Astrocyte (in vitro differentiated cells and primary cell): ENCODE measurements around the gene TMEM106A. TPM values are rescaled to one million over a fixed set of nuclear protein-coding genes. Genes with fewer than 3 reads are reported as not detected.

Experiments
- DNase-seq: peaks from one replicate; pipeline ENCODE4 v3.0.0-alpha.2; 2010; ENCODE audit warnings: low read depth
- FAIRE-seq: peaks from 2 replicates; lab custom pipeline; 2011; peaks lifted over from hg19 to GRCh38; lab: Jason Lieb, UNC
- H2AFZ ChIP-seq: 2 replicates; pipeline ENCODE4 v1.6.0; 2012; ENCODE audit warnings: low read depth, low read length, inconsistent platforms
- H3K27ac ChIP-seq: 2 replicates; pipeline ENCODE4 v1.5.1; 2011; ENCODE audit warnings: low read depth, low read length, inconsistent platforms
- H3K27me3 ChIP-seq: 2 replicates; pipeline ENCODE4 v1.6.0; 2011; ENCODE audit warnings: low read length, inconsistent platforms; ENCODE audit not compliant: insufficient read depth
- H3K36me3 ChIP-seq: 2 replicates; pipeline ENCODE4 v1.5.1; 2011; ENCODE audit warnings: low read length, inconsistent platforms; ENCODE audit not compliant: insufficient read depth
- H3K4me1 ChIP-seq: 2 replicates; pipeline ENCODE4 v1.5.1; 2011; ENCODE audit warnings: low read length, inconsistent platforms; ENCODE audit not compliant: insufficient read depth
- H3K4me2 ChIP-seq: 2 replicates; pipeline ENCODE4 v1.6.0; 2012; ENCODE audit warnings: low read length, inconsistent platforms
- H3K4me3 ChIP-seq: 2 replicates; pipeline ENCODE4 v1.5.1; 2011; ENCODE audit warnings: low read depth, mild to moderate bottlenecking, low read length, inconsistent platforms; ENCODE audit not compliant: insufficient read depth
- H3K79me2 ChIP-seq: 2 replicates; pipeline ENCODE4 v1.6.0; 2012; ENCODE audit warnings: mild to moderate bottlenecking, low read length, inconsistent platforms; ENCODE audit not compliant: insufficient read depth
- H3K9ac ChIP-seq: 2 replicates; pipeline ENCODE4 v1.6.0; 2012; ENCODE audit warnings: mild to moderate bottlenecking, low read length, inconsistent platforms
- H3K9me3 ChIP-seq: 2 replicates; pipeline ENCODE4 v1.5.1; 2012; ENCODE audit warnings: low read depth, mild to moderate bottlenecking, low read length, inconsistent platforms; ENCODE audit not compliant: insufficient read depth
- H4K20me1 ChIP-seq: 2 replicates; pipeline ENCODE4 v1.6.0; 2012; ENCODE audit warnings: low read length, inconsistent platforms; ENCODE audit not compliant: insufficient read depth
- H3K27ac Mint-ChIP-seq: one replicate; pipeline ENCODE4 v1.8.0; 2021; ENCODE audit warnings: mild to moderate bottlenecking, mixed read lengths; ENCODE audit not compliant: unreplicated experiment
- H3K27me3 Mint-ChIP-seq: one replicate; pipeline ENCODE4 v1.8.0; 2021; ENCODE audit warnings: low read depth, mixed read lengths; ENCODE audit not compliant: unreplicated experiment
- H3K36me3 Mint-ChIP-seq: one replicate; pipeline ENCODE4 v1.8.0; 2021; ENCODE audit warnings: low read depth, mixed read lengths; ENCODE audit not compliant: unreplicated experiment
- H3K4me1 Mint-ChIP-seq: one replicate; pipeline ENCODE4 v1.8.0; 2021; ENCODE audit warnings: low read depth, mixed read lengths; ENCODE audit not compliant: unreplicated experiment
- H3K4me3 Mint-ChIP-seq: one replicate; pipeline ENCODE4 v1.8.0; 2021; ENCODE audit warnings: mild to moderate bottlenecking, moderate library complexity, mixed read lengths; ENCODE audit not compliant: unreplicated experiment
- H3K9me3 Mint-ChIP-seq: one replicate; pipeline ENCODE4 v1.8.0; 2021; ENCODE audit warnings: mild to moderate bottlenecking, mixed read lengths; ENCODE audit not compliant: unreplicated experiment
- CTCF ChIP-seq: IDR thresholded peaks from 2 replicates; pipeline ENCODE4 v1.5.1; 2011; ENCODE audit warnings: low read depth, mild to moderate bottlenecking, inconsistent platforms, low read length, moderate library complexity; ENCODE audit not compliant: insufficient read depth
- EZH2 ChIP-seq: IDR thresholded peaks from 2 replicates; pipeline ENCODE4 v1.6.1; 2012; ENCODE audit warnings: mild to moderate bottlenecking, low read length, inconsistent platforms; ENCODE audit not compliant: insufficient read depth
- total RNA-seq: library from RNA; stranded (reverse); gene quantifications from 2 replicates; pipeline ENCODE4 v1.2.1, GENCODE V29; 2021

TMEM106A gene
- total RNA-seq, 1 donor from 2014 or later = 10.1 TPM

- H3K27ac Mint-ChIP-seq = no peak overlapping the region
- H4K20me1 ChIP-seq = peaks cover 15% of the 10 kb centered on the region
- no peaks in the 10 kb centered on the region for H3K9me3 Mint-ChIP-seq
- H3K79me2 ChIP-seq = peaks cover 16% of the 10 kb centered on the region
- no peak overlapping the region for H3K4me3 ChIP-seq
- peaks cover 11% of the 10 kb centered on the region for H3K4me1 ChIP-seq
- H3K27ac ChIP-seq = no peak overlapping the region
- peak overlapping the region; percentile 55 for H3K4me3 Mint-ChIP-seq
- H3K4me1 Mint-ChIP-seq = peaks cover 10% of the 10 kb centered on the region
- no peak for TF ChIP-seq EZH2
- TF ChIP-seq CTCF = no peak
- FAIRE-seq (no peak), DNase-seq (no peak)
- H3K4me2 ChIP-seq = peak overlapping the region; percentile 91
- H2AFZ ChIP-seq = no peak overlapping the region
- no peaks in the 10 kb centered on the region for H3K27me3 ChIP-seq
- no peaks in the 10 kb centered on the region for H3K27me3 Mint-ChIP-seq
- peaks cover 28% of the 10 kb centered on the region for H3K36me3 ChIP-seq
- H3K9me3 ChIP-seq = no peaks in the 10 kb centered on the region
- H3K9ac ChIP-seq = no peak overlapping the region
- peaks cover 23% of the 10 kb centered on the region for H3K36me3 Mint-ChIP-seq
Observed at GRCh38 chr17:43213545-43213944, 1.9 kb downstream of the TMEM106A start.

- FAIRE-seq (no peak), DNase-seq (no peak)
- peaks cover 15% of the 10 kb centered on the region for H4K20me1 ChIP-seq
- Mint-ChIP-seq H3K36me3 (peaks cover 30% of the 10 kb centered on the region), H3K4me3 (no peak overlapping the region), H3K4me1 (peaks cover 10% of the 10 kb centered on the region), H3K27ac (no peak overlapping the region), H3K9me3 (no peaks in the 10 kb centered on the region), H3K27me3 (no peaks in the 10 kb centered on the region)
- TF ChIP-seq EZH2 (no peak), CTCF (no peak)
- H3K9ac ChIP-seq = no peak overlapping the region
- H3K27me3 ChIP-seq = no peaks in the 10 kb centered on the region
- H3K79me2 ChIP-seq = peaks cover 16% of the 10 kb centered on the region
- H2AFZ ChIP-seq = no peak overlapping the region
- H3K4me3 ChIP-seq = no peak overlapping the region
- H3K27ac ChIP-seq = no peak overlapping the region
- no peaks in the 10 kb centered on the region for H3K9me3 ChIP-seq
- peaks cover 27% of the 10 kb centered on the region for H3K36me3 ChIP-seq
- peaks cover 11% of the 10 kb centered on the region for H3K4me1 ChIP-seq
- H3K4me2 ChIP-seq = no peak overlapping the region
Observed at GRCh38 chr17:43215341-43215740, 3.7 kb downstream of the TMEM106A start.

GRCh38 chr17:43216369-43216761 lies 4.7 kb downstream of the TMEM106A start:
- FAIRE-seq = no peak
- Histone ChIP-seq H3K27ac (no peak overlapping the region), H3K4me2 (no peak overlapping the region), H3K4me3 (no peak overlapping the region), H3K36me3 (peaks cover 27% of the 10 kb centered on the region), H3K9me3 (no peaks in the 10 kb centered on the region), H4K20me1 (peaks cover 15% of the 10 kb centered on the region), H3K79me2 (peaks cover 16% of the 10 kb centered on the region), H3K9ac (no peak overlapping the region), H3K27me3 (no peaks in the 10 kb centered on the region), H2AFZ (no peak overlapping the region), H3K4me1 (peaks cover 5% of the 10 kb centered on the region)
- no peak for DNase-seq
- Mint-ChIP-seq H3K4me1 (peaks cover 6% of the 10 kb centered on the region), H3K27ac (no peak overlapping the region), H3K36me3 (peaks cover 30% of the 10 kb centered on the region), H3K4me3 (no peak overlapping the region), H3K9me3 (no peaks in the 10 kb centered on the region), H3K27me3 (no peaks in the 10 kb centered on the region)
- TF ChIP-seq CTCF = no peak
- no peak for TF ChIP-seq EZH2
